GM18951 (cell line): ENCODE results near the gene ANKRD52.

Source experiments
- POLR2A ChIP-seq: IDR thresholded peaks from 4 replicates; pipeline ENCODE4 v1.6.1; 2011; ENCODE audit warnings: mild to moderate bottlenecking; ENCODE audit not compliant: insufficient read length, insufficient read depth; ENCODE audit errors: extremely low read depth
- in situ Hi-C: fragments of 300-500 bp; cut with MboI; formaldehyde crosslinking; loops from one replicate; pipeline ENCODE4 v1.12.0; 2022; ENCODE audit warnings: low sequenced_read_pairs, mixed read lengths, inconsistent platforms; ENCODE audit not compliant: unreplicated experiment

Gene ANKRD52

DNA sequence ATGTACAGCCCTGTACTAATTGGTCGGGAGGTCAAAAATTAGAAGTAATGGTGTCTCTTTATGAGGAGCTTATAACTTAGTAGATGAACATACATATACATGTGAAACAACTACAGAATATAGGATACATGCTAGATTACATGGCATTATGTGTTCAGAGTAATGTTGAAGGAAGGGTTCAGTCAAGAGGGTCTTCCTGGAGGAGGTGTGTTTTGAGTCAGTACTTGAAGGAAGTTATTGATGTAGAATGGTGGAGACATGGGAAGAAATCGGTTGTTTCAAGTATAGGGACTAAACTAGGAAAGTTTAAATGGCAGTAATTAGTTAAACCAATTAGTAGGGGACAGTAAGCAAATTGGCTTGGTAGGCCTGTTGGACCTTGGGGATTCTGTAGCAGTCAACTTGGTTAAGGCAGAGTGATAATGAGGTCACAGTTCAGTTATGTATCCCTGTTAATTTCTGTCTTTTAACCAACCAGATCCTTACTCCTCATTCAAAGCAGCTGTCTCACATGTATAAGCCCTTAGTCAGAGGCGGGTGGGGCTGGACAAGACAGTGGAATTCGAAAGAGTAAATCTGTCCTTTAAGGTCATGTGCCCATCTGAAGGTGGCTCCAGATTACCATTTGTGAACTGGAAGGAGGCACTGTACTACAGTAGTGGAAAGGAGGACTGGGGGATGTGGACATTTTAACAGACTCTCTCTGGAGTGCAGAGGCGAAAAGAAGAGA is 3.5 kb upstream of the ANKRD52 start:
- in situ Hi-C loops: no loop called here
- no peak for TF ChIP-seq POLR2A

DNA sequence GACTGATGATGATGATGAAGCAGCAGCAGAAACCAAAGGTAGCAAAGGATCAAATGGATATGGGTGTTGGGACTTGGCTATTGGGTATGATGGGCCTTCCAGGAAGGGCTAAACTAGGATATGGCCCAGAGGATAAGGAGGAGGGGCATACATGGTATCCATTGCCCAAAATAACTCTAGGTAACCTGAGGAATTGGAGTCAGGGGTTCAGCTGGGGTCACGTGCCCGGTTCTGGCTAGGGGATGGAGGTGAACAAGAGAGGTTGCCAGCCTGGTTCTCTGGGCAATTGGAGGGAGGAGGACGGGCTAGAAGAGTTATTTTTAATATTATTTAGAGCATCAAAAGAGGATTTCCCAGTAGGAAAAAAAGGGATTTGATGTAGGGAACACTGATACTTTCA is 2.7 kb upstream of the ANKRD52 start:
- in situ Hi-C loops: no loop called here
- TF ChIP-seq POLR2A: no peak

DNA sequence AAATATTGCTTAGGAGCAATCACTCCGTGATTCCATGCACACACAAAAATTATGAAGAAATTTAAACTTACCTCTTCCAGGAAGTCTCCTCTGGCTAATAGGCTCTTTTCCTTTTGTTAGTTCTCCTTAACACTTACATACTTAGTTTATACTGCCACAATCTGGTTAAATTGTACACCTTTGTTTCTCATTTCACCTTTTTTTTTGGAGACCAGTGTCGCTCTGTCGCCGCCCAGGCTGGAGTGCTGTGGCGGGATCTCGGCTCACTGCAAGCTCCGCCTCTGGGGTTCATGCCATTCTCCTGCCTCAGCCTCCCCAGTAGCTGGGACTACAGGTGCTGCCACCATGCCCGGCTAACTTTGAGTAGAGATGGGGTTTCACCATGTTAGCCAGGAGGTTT is 2.2 kb upstream of the ANKRD52 start:
- no peak for TF ChIP-seq POLR2A
- in situ Hi-C loops: no loop called here

DNA sequence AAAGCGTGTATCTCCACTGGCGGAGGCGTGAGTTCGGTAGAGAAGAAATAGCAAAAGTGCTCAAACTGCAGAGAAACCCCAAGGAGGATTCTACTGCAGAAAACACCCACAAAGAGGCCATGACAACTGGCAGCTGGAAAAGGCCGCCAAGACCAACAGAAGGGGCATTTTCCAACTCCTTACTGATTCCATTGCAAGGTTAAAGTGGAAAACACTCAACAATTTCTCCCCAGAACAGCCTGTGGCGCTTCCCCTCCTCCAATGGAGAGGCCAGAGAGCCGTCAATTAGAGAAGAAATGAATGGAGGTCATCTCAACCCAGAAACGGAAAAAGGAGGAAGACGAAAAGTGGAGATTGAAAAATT is 618 bp upstream of the ANKRD52 start:
- in situ Hi-C loops: no loop called here
- TF ChIP-seq POLR2A: no peak

DNA sequence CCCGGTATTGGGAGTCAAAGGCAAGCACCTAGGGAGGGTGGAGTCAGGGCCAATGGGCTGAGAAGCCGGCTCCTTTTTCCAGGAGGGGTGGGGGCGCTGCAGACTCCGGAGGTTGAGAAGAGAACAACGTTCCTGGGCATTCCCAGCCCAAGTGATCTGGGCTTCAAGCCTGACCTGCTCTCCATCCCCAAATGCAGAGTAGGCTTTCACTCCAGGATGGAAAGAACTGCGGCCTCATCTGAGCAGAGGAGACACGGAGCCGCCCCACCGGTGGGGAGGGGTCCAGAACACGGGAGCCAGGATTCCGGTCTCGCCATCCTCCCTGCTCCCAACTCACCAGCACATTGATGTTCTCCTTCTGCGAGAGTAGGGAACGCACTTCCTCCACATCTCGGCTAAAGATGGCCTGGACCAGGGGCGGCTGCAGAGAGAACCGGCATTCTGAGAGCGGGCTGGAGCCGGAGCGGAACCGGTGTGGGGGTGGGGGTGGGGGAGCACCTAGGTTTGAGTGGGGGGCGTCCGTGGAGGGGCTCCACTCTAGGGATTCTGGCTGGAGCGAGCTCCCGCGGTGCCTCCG is 605 bp downstream of the ANKRD52 start:
- in situ Hi-C loops: no loop called here
- TF ChIP-seq POLR2A: no peak

DNA sequence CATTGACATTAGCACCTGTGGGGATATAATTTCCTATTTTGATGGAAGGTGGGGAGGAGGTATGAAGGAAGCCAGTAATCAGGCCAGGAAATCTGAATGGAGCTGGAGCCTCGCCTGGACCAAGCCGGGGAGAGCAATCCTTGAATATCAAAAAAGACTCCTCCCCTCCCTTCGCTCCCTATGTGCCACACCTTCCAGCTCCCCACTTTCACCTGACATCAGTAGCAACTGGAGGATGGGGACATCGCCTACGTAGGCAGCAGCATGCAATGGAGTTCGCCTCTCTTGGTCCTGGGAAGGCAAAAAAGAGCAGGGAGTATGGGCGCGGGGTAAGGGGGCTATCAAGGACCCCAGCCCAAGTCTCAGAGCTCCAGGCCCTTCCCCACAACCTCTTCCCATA is 1.1 kb downstream of the ANKRD52 start:
- TF ChIP-seq POLR2A: no peak
- in situ Hi-C loops: no loop called here

DNA sequence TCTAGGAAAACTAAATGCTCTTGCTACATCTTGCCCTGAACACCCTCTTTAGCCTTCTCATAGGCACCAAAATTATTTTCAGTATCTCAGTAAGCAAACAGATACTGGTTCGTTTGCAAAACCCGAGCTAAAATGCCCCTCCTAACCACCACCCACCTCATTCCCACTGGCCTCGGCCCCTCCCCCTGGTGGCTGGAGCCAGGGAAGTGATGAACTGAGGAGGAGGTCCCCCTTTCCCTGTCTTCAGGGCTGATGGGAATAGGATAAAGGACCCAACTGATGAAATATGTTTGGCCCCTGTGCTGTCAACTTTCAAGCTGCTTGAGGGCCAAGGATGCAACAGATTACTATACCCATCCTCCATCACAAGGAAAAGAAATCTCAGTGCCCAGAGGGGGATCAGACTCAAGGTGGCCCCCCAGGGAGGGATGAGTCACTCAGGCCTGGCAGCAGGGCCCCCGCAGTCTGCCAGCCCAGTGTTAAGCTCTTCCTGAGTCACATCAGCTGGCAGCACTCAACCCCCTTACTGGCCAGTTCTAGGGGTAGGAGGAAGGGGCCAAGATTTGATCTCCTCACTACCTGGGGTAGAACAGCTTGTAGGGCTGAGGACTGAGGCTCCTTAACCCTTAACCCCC is 1.7 kb downstream of the ANKRD52 start:
- in situ Hi-C loops: no loop called here
- no peak for TF ChIP-seq POLR2A

DNA sequence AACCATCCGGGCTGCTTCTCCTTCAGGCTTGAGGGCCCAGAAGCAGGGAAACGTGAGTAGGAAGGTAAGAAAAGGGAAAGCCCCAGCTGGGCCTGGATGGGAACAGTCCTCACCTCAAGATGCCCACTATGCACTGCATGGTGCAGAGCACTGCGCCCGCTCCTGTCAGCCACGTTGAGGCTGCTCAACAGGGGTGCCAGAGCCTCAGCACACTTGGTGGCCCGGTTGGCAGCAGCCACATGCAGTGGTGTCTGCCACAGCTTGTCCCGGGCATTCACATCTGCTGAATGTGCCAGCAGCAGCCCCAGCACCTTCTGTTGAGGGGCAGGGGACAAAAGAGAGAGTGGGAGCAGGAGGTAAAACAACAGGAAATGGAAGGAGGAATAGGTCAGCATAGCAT is 2.5 kb downstream of the ANKRD52 start:
- in situ Hi-C loops: no loop called here
- TF ChIP-seq POLR2A: no peak

DNA sequence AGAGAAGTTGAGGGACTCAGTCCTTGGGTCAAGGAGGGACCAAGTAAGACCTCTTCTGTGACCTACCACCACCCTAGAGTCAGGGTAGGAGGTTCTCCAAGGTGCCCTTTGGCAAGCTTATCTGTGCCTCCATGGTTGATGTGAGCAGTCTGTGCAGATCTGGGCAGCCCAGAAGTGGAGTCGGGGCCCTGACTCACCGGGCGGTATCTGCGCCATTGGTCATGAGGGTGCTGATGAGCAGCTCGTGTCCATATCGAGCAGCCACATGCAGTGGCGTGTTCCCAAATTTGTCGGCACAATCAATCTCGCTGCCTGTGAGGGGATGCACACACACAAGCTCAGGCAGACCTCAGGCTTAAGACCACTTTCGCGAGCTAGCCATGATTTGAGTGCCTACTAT is 5.1 kb downstream of the ANKRD52 start:
- in situ Hi-C loops: no loop called here
- TF ChIP-seq POLR2A: no peak

DNA sequence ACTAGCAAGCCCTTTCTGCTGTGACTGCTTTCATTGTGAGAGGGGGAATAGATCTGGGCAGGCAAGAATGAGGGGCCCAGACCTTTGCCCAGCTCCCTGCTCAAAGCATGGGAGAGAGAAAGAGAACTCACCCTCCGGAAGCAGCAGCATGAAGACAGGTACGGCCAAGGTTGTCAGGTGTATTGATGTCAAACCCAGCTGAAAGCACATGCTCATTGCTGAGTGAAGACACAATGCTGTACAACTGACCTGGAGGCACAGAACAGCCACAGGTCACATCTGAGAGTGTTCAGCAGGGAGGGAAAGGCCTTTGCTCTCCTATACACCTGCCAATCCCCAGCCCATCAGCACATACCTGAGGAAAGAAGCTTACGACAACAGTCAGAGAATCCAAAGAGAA is 5.5 kb downstream of the ANKRD52 start:
- TF ChIP-seq POLR2A: no peak
- in situ Hi-C loops: no loop called here

DNA sequence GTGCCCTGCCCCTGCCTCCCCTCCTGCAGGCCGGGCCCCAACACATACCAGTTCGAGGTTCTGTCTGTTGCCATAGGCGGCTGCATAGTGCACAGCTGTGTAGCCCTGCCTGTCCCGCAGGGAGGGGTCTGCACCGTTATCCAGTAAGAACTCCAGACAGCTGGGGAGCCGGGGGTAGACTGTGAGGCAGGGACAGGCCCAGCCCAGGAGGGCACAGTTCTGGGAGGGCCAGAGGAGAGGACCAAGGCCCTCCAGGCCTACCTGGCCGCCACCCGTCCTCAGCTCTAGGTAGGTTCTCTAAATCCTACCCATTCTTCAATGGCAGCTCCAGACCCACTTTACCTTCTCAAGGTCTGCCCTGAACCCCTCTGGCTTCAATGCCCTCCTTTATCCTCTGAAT is 9.5 kb downstream of the ANKRD52 start:
- no peak for TF ChIP-seq POLR2A
- in situ Hi-C loops: no loop called here

DNA sequence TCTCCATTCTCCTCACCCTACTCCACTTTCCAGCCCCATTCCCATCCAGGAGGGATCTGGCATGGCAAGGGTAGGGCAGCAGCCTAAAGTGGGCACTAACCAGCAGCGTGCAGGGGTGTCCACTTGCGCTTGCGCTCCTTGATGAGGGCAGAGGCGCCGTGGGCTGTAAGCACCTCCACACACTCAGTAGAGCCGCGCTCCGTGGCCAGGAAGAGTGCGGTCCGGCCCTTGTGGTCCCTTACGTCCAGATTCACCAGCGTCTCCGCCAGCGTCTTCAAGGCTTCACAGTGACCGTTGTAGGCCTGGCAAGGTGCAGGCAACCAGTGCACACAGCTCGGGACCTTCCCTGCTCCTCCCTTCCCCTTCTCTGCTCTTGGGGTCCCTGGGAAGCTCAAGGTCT is 10.3 kb downstream of the ANKRD52 start:
- in situ Hi-C loops: no loop called here

DNA sequence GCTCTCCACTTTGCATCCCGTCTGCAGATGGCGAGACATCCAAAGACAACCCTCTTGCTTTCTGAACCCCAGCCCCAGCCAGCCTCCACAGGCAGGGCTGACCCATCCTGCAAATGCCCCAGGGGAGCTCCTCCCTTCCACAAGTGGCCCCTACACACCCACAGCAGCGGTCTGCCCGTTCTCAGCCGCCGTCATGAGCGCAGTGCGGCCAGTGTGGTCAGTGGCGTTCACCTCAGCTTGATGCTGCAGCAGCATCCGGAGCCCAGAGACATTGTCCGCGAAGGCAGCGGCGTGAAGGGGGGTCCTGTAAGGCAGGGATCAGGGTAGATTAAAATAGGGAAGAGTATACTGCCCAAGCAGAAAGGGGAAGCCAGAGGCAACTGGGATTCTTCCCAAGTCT is 13.7 kb downstream of the ANKRD52 start:
- in situ Hi-C loops: no loop called here
- no peak for TF ChIP-seq POLR2A

More for the DNA sequence above, 10.3 kb downstream of the ANKRD52 start:
- TF ChIP-seq POLR2A: no peak

DNA sequence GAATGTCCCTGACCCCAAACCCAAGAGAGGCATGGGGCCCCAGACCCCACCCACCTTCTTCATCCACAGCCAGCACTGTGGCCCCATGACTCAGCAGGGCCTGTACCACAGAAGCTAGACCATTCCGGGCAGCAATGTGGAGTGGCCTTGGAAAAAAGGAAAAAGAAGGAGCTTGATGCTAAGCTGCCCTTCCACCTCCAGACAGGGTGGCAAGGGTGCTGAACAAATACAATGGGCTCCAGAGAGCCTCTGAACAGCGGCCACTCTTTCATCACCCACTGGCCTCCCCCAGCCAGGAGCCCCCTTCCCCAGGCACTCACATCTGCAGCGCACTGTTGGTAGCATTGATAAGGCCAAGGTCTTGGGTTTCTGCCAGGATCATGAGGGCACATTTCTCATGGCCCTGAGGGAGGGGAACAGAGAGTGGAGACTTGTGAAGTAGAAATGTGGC is 14.4 kb downstream of the ANKRD52 start:
- in situ Hi-C loops: no loop called here
- TF ChIP-seq POLR2A: no peak
